Epidermal melanocyte (primary cell): ENCODE measurements around the gene SCT.
"Not testable (repeated sequence)": the region's sequence is repeated elsewhere in the genome, so short reads cannot be mapped to it uniquely, and the experiment has no call there.

Experiments
- DNase-seq: peaks from one replicate; pipeline ENCODE4 v3.0.0; 2011; ENCODE audit warnings: low spot score; ENCODE audit not compliant: insufficient read length

The SCT gene

GRCh38 chr11:626475-627307 lies at the start of gene SCT:
Gene SCT, minus strand, starts transcription at chr11:627181. Its CDS starts 38 bp downstream, at chr11:627143.
- DNase-seq: no peak

DNA sequence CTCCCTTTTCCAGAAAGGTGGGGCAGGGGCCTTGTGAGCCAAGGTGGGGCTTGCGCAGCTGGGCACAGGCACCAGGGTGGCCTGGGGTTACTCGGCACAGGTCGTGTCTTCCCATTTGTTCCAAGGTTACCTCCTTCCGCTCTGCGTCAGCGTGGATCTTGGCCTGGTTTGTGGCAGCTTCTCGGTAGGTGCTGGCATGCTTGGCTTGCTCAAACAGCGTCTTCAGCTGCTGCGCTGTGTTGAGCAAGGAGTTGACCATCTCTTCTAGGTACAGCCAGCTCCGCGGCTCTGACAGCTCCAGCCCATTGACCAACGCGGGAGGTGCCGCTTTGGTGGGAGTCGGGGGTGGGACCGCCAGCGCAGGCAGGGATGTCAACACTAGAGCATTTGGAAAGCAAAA lies 47.4 kb upstream of the SCT start:
- DNase-seq: no peak

DNA sequence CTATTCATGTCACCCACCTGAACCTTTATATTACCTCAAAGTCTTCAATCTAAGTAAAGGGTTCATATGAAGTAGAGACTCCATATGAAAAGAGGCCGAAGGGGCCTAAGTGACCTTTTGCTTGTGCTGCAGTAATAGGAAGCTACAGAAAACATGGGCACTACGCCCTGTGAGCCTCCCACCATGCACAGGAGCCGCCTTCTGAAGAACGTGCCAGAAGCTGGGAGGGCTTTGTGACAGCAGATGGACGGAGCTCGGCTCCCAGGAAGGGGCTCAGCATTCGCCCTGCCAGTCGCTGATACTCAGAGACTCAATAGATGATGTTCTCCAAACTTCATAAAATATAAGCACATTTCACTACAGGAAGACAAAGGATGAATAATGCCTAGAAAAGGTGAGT lies 46.9 kb upstream of the SCT start:
- no peak for DNase-seq

GRCh38 chr11:665704-666281 lies 38.8 kb upstream of the SCT start:
- DNase-seq: no peak

GRCh38 chr11:665062-665703 lies 38.2 kb upstream of the SCT start:
- no peak for DNase-seq

- DNase-seq: peak; percentile 92
Measured at GRCh38 chr11:662689-663274, 35.8 kb upstream of the SCT start.

- DNase-seq: no peak
Measured at GRCh38 chr11:660681-661444, 33.9 kb upstream of the SCT start.

DNA sequence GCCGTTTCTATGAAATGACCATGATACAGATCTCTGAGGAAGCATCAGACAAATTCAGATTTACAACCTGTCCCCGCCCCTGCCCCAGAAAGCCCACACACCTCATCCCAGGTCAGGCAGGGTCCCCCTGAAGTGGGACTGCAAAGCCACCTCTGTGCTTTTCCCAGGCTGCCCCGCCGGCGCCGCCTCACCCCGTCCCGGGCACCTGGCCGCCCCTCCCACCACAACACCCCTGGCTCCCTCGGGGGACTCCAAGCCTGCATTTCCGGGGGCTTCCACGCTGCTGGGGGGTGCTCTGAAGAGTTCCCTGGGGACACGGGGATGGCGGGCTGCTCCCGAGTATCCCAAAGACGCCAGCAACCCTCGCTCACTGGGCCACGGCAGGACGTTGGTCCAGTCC lies 33.3 kb upstream of the SCT start:
- no peak for DNase-seq

DNA sequence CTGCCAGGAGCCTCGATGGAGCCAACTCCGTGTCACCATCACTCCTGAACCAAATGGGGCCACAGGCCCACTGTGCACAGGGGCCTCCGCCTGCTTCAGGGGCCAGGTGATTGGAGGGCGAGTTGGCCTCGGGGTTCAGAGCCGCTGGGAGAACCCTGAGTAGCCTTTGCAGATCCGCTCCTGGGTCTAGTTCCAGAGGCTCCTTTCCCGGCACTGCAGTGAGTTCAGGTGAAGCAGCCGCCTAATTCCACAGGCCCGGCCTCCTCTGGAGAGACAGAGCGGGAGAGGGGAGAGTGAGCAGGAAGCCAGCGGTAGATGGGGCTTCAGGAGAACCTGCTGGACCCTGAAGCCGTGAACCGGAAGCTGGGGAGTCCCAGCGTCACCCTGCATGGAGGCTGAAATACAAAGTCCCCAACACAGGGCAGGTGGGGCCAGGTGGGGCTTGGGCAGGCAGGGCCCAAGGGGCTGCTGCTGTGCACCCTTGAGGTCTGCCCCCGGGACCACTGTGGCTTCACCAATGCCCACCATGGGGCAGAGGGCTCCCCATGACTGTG lies 32.6 kb upstream of the SCT start:
- DNase-seq: no peak

DNA sequence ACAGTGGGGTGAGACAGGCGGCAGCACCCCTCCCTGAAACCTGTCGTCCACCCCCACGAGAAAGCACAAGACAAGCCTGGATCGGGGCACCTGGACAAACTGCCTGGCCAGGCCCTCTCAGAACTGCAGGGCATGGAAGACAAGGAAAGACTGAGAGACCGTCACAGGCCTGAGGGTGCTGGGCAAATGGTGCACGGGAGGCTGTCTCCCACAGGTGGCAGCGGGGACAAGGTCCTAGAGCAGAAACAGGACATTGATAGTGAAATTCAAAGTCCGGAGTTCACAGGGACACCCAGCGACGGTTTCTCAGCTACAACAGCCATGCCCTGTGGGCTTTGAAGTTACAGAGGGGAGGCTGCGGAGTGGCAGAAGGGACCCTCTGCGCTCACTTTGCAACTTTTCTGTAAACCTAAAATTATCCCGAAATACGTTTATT lies 30.7 kb upstream of the SCT start:
- no peak for DNase-seq

- no peak for DNase-seq
Measured at GRCh38 chr11:656866-657265, 29.9 kb upstream of the SCT start.

DNA sequence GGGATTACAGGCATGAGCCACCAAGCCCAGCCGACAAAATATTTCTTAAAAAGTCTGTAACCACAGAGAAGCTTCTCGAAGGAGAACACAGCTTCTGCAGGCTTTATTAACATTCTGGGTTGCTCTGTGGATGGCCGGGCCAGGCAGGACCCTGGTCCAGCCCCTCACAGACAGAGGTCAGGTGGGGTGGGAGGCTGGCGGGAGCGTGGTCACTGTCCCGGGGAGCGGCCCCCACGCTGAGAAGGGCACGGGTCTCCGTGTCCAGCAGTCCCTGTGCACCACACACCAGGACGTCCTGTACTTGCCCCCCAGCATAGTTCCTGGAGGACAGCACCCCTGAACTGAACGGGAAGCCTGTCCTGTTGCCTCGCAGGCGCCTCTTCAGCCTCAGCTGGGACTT lies 29.4 kb upstream of the SCT start:
- DNase-seq: no peak

- DNase-seq: no peak
Measured at GRCh38 chr11:655036-655726, 28.2 kb upstream of the SCT start.

- not testable (repeated sequence) for DNase-seq
Measured at GRCh38 chr11:654444-654843, 27.5 kb upstream of the SCT start.

DNA sequence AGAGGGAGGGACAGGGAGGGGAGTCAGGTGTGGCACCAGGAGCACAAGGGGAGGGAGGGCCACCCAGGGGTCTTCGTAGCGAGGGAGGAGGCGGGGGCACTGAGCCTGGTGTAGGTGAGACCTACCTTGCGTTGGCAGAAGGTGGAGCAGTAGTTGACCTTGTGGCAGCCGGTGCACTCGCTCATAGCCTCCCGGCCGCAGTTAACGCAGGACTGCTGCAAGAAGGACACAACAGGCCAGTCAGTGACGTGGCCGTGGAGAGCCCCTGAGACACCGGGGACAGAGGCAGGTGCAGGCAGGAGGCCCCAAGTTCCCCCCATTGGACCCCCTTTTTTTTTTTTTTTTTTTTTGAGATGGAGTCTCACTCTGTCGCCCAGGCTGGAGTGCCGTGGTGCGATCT lies 26.9 kb upstream of the SCT start:
- no peak for DNase-seq

GRCh38 chr11:653136-653535 lies 26.2 kb upstream of the SCT start:
- DNase-seq: not testable (repeated sequence)

GRCh38 chr11:650482-650881 lies 23.5 kb upstream of the SCT start:
- no peak for DNase-seq

GRCh38 chr11:647672-648158 lies 20.7 kb upstream of the SCT start:
- DNase-seq: not testable (repeated sequence)

GRCh38 chr11:646214-646613 lies 19.2 kb upstream of the SCT start:
- DNase-seq: no peak

DNA sequence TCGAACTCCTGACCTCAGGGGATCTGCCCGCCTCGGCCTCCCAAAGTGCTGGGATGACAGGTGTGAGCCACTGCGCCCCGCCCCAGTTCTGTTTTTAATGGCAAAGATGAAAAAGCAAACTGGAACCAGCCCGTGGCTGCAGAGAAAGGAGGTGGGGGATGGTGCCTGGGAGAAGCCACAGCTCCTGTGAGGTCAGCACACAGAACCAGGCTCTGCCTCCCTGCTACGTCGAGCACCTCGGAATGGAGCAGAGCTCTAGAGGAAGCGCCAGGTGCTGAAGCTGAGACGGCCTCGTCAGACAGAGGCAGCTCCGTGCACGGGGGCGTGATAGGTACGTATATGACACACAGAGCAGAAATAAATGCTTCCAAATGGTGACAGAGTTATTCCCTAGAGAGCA lies 18.6 kb upstream of the SCT start:
- DNase-seq: no peak
